ENCODE data around the gene KRT78.

- TF ChIP-seq, protein P1, sequence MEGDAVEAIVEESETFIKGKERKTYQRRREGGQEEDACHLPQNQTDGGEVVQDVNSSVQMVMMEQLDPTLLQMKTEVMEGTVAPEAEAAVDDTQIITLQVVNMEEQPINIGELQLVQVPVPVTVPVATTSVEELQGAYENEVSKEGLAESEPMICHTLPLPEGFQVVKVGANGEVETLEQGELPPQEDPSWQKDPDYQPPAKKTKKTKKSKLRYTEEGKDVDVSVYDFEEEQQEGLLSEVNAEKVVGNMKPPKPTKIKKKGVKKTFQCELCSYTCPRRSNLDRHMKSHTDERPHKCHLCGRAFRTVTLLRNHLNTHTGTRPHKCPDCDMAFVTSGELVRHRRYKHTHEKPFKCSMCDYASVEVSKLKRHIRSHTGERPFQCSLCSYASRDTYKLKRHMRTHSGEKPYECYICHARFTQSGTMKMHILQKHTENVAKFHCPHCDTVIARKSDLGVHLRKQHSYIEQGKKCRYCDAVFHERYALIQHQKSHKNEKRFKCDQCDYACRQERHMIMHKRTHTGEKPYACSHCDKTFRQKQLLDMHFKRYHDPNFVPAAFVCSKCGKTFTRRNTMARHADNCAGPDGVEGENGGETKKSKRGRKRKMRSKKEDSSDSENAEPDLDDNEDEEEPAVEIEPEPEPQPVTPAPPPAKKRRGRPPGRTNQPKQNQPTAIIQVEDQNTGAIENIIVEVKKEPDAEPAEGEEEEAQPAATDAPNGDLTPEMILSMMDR (IDR thresholded peaks at IDR 0.05; ENCODE audit: low read depth, low read length, missing input control) = no peak
- TF ChIP-seq, protein P2, sequence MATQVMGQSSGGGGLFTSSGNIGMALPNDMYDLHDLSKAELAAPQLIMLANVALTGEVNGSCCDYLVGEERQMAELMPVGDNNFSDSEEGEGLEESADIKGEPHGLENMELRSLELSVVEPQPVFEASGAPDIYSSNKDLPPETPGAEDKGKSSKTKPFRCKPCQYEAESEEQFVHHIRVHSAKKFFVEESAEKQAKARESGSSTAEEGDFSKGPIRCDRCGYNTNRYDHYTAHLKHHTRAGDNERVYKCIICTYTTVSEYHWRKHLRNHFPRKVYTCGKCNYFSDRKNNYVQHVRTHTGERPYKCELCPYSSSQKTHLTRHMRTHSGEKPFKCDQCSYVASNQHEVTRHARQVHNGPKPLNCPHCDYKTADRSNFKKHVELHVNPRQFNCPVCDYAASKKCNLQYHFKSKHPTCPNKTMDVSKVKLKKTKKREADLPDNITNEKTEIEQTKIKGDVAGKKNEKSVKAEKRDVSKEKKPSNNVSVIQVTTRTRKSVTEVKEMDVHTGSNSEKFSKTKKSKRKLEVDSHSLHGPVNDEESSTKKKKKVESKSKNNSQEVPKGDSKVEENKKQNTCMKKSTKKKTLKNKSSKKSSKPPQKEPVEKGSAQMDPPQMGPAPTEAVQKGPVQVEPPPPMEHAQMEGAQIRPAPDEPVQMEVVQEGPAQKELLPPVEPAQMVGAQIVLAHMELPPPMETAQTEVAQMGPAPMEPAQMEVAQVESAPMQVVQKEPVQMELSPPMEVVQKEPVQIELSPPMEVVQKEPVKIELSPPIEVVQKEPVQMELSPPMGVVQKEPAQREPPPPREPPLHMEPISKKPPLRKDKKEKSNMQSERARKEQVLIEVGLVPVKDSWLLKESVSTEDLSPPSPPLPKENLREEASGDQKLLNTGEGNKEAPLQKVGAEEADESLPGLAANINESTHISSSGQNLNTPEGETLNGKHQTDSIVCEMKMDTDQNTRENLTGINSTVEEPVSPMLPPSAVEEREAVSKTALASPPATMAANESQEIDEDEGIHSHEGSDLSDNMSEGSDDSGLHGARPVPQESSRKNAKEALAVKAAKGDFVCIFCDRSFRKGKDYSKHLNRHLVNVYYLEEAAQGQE (IDR thresholded peaks at IDR 0.05) = no peak
- TF ChIP-seq RAD21 (IDR thresholded peaks at IDR 0.05) = no peak
- TF ChIP-seq MAX (IDR thresholded peaks at IDR 0.05) = no peak
- TF ChIP-seq ZBTB33 (IDR thresholded peaks at IDR 0.05) = no peak
- TF ChIP-seq EGR1 (IDR thresholded peaks at IDR 0.05; ENCODE audit: low read depth in 2 of 2) = no peak
Measured at GRCh38 chr12:52832985-52833905, 15.5 kb downstream of the KRT78 start.
